ENCODE data around the gene CPXM1.

- TF ChIP-seq CTCF (conservative IDR thresholded peaks at IDR 0.05; ENCODE audit: low read depth, low read length) (no peak), EZH2 (IDR thresholded peaks at IDR 0.05; ENCODE audit: low read length, unreplicated experiment) (no peak), EZH2phosphoT487 (IDR thresholded peaks at IDR 0.05; ENCODE audit: borderline replicate concordance, low read length) (no peak)
These were observed 5.4 kb upstream of the CPXM1 start for GRCh38 chr20:2805689-2806350.
